Neural progenitor cell (in vitro differentiated cells): ENCODE results near the gene KCTD15. TPM values are rescaled to one million over a fixed set of nuclear protein-coding genes. Genes with fewer than 3 reads are reported as not detected.
A peak's percentile ranks its signal among the peaks of the same experiment; 100 is the strongest.

Experiments used
- DNase-seq: peaks from one replicate; pipeline ENCODE4 v3.0.0-alpha.2; 2016; ENCODE audit warnings: low spot score
- H2AFZ ChIP-seq: fragments of 200-600 bp; sonication (generic); replicated peaks from 2 replicates; pipeline ENCODE4 v1.6.1; 2016; ENCODE audit warnings: antibody characterized with exemption
- H3F3A ChIP-seq: fragments of 200-600 bp; sonication (generic); 2 replicates; pipeline ENCODE4 v1.6.1; 2016; ENCODE audit warnings: antibody characterized with exemption, low read depth
- H3K27ac ChIP-seq: fragments of 200-600 bp; sonication (generic); 2 replicates; pipeline ENCODE4 v1.5.1; 2016; ENCODE audit warnings: mild to moderate bottlenecking
- H3K27me3 ChIP-seq: fragments of 200-600 bp; sonication (generic); 2 replicates; pipeline ENCODE4 v1.6.1; 2016; ENCODE audit warnings: mild to moderate bottlenecking, moderate library complexity
- H3K36me3 ChIP-seq: fragments of 200-600 bp; sonication (generic); 2 replicates; pipeline ENCODE4 v1.5.1; 2016
- H3K4me1 ChIP-seq: fragments of 200-600 bp; sonication (generic); 2 replicates; pipeline ENCODE4 v1.6.1; 2016; ENCODE audit warnings: mixed run types
- H3K4me2 ChIP-seq: fragments of 200-600 bp; sonication (generic); 2 replicates; pipeline ENCODE4 v1.6.1; 2016
- H3K4me3 ChIP-seq: fragments of 200-600 bp; sonication (generic); 2 replicates; pipeline ENCODE4 v1.5.1; 2016
- H3K79me2 ChIP-seq: fragments of 200-600 bp; sonication (generic); 2 replicates; pipeline ENCODE4 v1.6.1; 2016; ENCODE audit warnings: low read depth
- H3K9ac ChIP-seq: fragments of 200-600 bp; sonication (generic); 2 replicates; pipeline ENCODE4 v1.6.1; 2016
- H3K9me3 ChIP-seq: fragments of 200-600 bp; sonication (generic); 2 replicates; pipeline ENCODE4 v1.5.1; 2016; ENCODE audit warnings: low read depth
- H4K20me1 ChIP-seq: fragments of 200-600 bp; sonication (generic); 2 replicates; pipeline ENCODE4 v1.6.1; 2016; ENCODE audit warnings: low read depth
- H3K27ac Mint-ChIP-seq: 3 replicates; pipeline ENCODE4 v1.8.0; 2021; ENCODE audit warnings: mixed read lengths
- H3K27me3 Mint-ChIP-seq: 2 replicates; pipeline ENCODE4 v1.8.0; 2022; ENCODE audit warnings: low read depth, mild to moderate bottlenecking, inconsistent platforms, moderate library complexity, mixed read lengths; ENCODE audit not compliant: insufficient read depth
- H3K36me3 Mint-ChIP-seq: 3 replicates; pipeline ENCODE4 v1.8.0; 2021; ENCODE audit warnings: mixed read lengths
- H3K4me1 Mint-ChIP-seq: 3 replicates; pipeline ENCODE4 v1.8.0; 2021; ENCODE audit warnings: mixed read lengths
- H3K4me3 Mint-ChIP-seq: 3 replicates; pipeline ENCODE4 v1.8.0; 2021; ENCODE audit warnings: mild to moderate bottlenecking, moderate library complexity, mixed read lengths
- H3K9me3 Mint-ChIP-seq: 3 replicates; pipeline ENCODE4 v1.8.0; 2020; ENCODE audit warnings: mixed read lengths
- CTCF ChIP-seq: fragments of 200-600 bp; sonication (generic); IDR thresholded peaks from 2 replicates; pipeline ENCODE4 v1.5.1; 2017; ENCODE audit warnings: antibody characterized with exemption, mild to moderate bottlenecking
- EZH2 ChIP-seq: fragments of 200-600 bp; sonication (generic); IDR thresholded peaks from 2 replicates; pipeline ENCODE4 v1.6.1; 2017; ENCODE audit warnings: antibody characterized with exemption, mild to moderate bottlenecking, moderate library complexity
- EZH2phosphoT487 ChIP-seq: fragments of 200-600 bp; sonication (generic); IDR thresholded peaks from 2 replicates; pipeline ENCODE4 v1.6.1; 2017; ENCODE audit warnings: antibody characterized with exemption
- total RNA-seq: library from RNA; depleted of rRNA; stranded (reverse); fragments of >200 nt; gene quantifications from 2 replicates; pipeline ENCODE4 v1.2.3, GENCODE V29; 2015; ENCODE audit warnings: low replicate concordance

Gene KCTD15
- total RNA-seq, 1 donor from 2014 or later = 26.4 TPM

- Histone ChIP-seq H3K9ac (no peak overlapping the region), H4K20me1 (no peaks in the 10 kb centered on the region), H3K36me3 (no peaks in the 10 kb centered on the region), H3K27ac (no peak overlapping the region), H3K27me3 (no peaks in the 10 kb centered on the region), H3K79me2 (no peaks in the 10 kb centered on the region), H3F3A (no peaks in the 10 kb centered on the region), H3K4me3 (no peak overlapping the region), H3K9me3 (no peaks in the 10 kb centered on the region), H3K4me2 (no peak overlapping the region), H3K4me1 (no peaks in the 10 kb centered on the region), H2AFZ (no peak overlapping the region)
- Mint-ChIP-seq H3K27ac (peak overlapping the region; percentile 69), H3K27me3 (peaks cover 6% of the 10 kb centered on the region), H3K4me1 (peaks cover 4% of the 10 kb centered on the region), H3K4me3 (no peak overlapping the region), H3K9me3 (no peaks in the 10 kb centered on the region), H3K36me3 (no peaks in the 10 kb centered on the region)
- TF ChIP-seq CTCF = no peak
- TF ChIP-seq EZH2 = no peak
- TF ChIP-seq EZH2phosphoT487 = no peak
- peak; percentile 34 for DNase-seq
These were observed 44.5 kb upstream of the KCTD15 start for GRCh38 chr19:33752018-33752800.

GRCh38 chr19:33752945-33753344 is 43.7 kb upstream of the KCTD15 start:
- Histone ChIP-seq H2AFZ (no peak overlapping the region), H3F3A (no peaks in the 10 kb centered on the region), H3K9ac (no peak overlapping the region), H3K9me3 (no peaks in the 10 kb centered on the region), H3K4me2 (no peak overlapping the region), H3K4me1 (no peaks in the 10 kb centered on the region), H3K4me3 (no peak overlapping the region), H4K20me1 (no peaks in the 10 kb centered on the region), H3K79me2 (no peaks in the 10 kb centered on the region), H3K36me3 (no peaks in the 10 kb centered on the region), H3K27me3 (no peaks in the 10 kb centered on the region), H3K27ac (no peak overlapping the region)
- Mint-ChIP-seq H3K9me3 (no peaks in the 10 kb centered on the region), H3K27me3 (peaks cover 6% of the 10 kb centered on the region), H3K4me3 (no peak overlapping the region), H3K27ac (no peak overlapping the region), H3K36me3 (no peaks in the 10 kb centered on the region), H3K4me1 (peaks cover 4% of the 10 kb centered on the region)
- DNase-seq = no peak
- TF ChIP-seq EZH2phosphoT487 (no peak), CTCF (no peak), EZH2 (no peak)

GRCh38 chr19:33754361-33754760 is 42.3 kb upstream of the KCTD15 start:
- no peaks in the 10 kb centered on the region for H3K36me3 ChIP-seq
- TF ChIP-seq EZH2 (no peak), EZH2phosphoT487 (no peak), CTCF (no peak)
- Mint-ChIP-seq H3K4me3 (no peak overlapping the region), H3K27me3 (peaks cover 6% of the 10 kb centered on the region), H3K9me3 (no peaks in the 10 kb centered on the region), H3K36me3 (no peaks in the 10 kb centered on the region), H3K4me1 (peaks cover 9% of the 10 kb centered on the region), H3K27ac (no peak overlapping the region)
- DNase-seq = no peak
- no peaks in the 10 kb centered on the region for H3K4me1 ChIP-seq
- no peaks in the 10 kb centered on the region for H3F3A ChIP-seq
- H4K20me1 ChIP-seq = no peaks in the 10 kb centered on the region
- no peak overlapping the region for H3K4me3 ChIP-seq
- H3K4me2 ChIP-seq = no peak overlapping the region
- no peaks in the 10 kb centered on the region for H3K79me2 ChIP-seq
- no peak overlapping the region for H3K27ac ChIP-seq
- no peaks in the 10 kb centered on the region for H3K27me3 ChIP-seq
- H3K9me3 ChIP-seq = no peaks in the 10 kb centered on the region
- no peak overlapping the region for H2AFZ ChIP-seq
- H3K9ac ChIP-seq = no peak overlapping the region
